A673 (cell line): ENCODE data around the gene SLC22A4. TPM values are rescaled to one million over a fixed set of nuclear protein-coding genes. Genes with fewer than 3 reads are reported as not detected.

Experiments
- BruUV-seq: library from RNA; stranded (reverse); fragments of 400-500 nt; replicated peaks from 2 replicates; lab custom pipeline; 2021; lab: Mats Ljungman, UMichigan
- CTCF ChIA-PET: fragments of 300-600 bp; sonication (Branson Sonifier 250); formaldehyde crosslinking; loops from one replicate; lab custom pipeline; 2022; ENCODE audit warnings: antibody characterized with exemption; lab: Charles Lee
- POLR2A ChIA-PET: fragments of 300-600 bp; sonication (Branson Sonifier 250); formaldehyde crosslinking; loops from one replicate; lab custom pipeline; 2022; ENCODE audit warnings: antibody characterized with exemption; ENCODE audit not compliant: low non-redundant PET; lab: Charles Lee
- DNase-seq: peaks from one replicate; pipeline ENCODE4 v3.0.0-alpha.2; 2015; ENCODE audit warnings: low spot score
- H3K27ac ChIP-seq: fragments of 200-600 bp; sonication (generic); 2 replicates; pipeline ENCODE4 v1.5.1; 2016; ENCODE audit warnings: mixed run types, low read depth, mild to moderate bottlenecking, mixed read lengths, antibody characterized with exemption, low read length; ENCODE audit not compliant: poor library complexity, severe bottlenecking
- H3K27me3 ChIP-seq: fragments of 200-600 bp; sonication (generic); replicated peaks from 2 replicates; pipeline ENCODE4 v1.6.1; 2017; ENCODE audit warnings: mixed run types, low read depth, mild to moderate bottlenecking, mixed read lengths, antibody characterized with exemption, low read length; ENCODE audit not compliant: insufficient read depth, poor library complexity
- H3K36me3 ChIP-seq: fragments of 200-600 bp; sonication (generic); 2 replicates; pipeline ENCODE4 v1.6.1; 2016; ENCODE audit warnings: mixed run types, mild to moderate bottlenecking, mixed read lengths, antibody characterized with exemption, low read length; ENCODE audit not compliant: insufficient read depth, poor library complexity, severe bottlenecking
- H3K4me1 ChIP-seq: fragments of 200-600 bp; sonication (generic); 2 replicates; pipeline ENCODE4 v1.6.1; 2017; ENCODE audit warnings: mixed run types, mild to moderate bottlenecking, mixed read lengths, antibody characterized with exemption, low read length; ENCODE audit not compliant: insufficient read depth, poor library complexity, severe bottlenecking
- H3K4me3 ChIP-seq: fragments of 200-600 bp; sonication (generic); 2 replicates; pipeline ENCODE4 v1.5.1; 2016; ENCODE audit warnings: low read depth, mixed run types, mild to moderate bottlenecking, mixed read lengths, low read length; ENCODE audit not compliant: poor library complexity, severe bottlenecking
- H3K9me3 ChIP-seq: fragments of 200-600 bp; sonication (generic); 2 replicates; pipeline ENCODE4 v1.6.1; 2016; ENCODE audit warnings: mixed run types, low read depth, mild to moderate bottlenecking, mixed read lengths, antibody characterized with exemption, low read length; ENCODE audit not compliant: poor library complexity, severe bottlenecking
- EZH2 ChIP-seq: fragments of 200-600 bp; sonication (generic); IDR thresholded peaks from 2 replicates; pipeline ENCODE4 v1.6.1; 2017; ENCODE audit warnings: borderline replicate concordance, low read depth, mild to moderate bottlenecking, mixed read lengths, antibody characterized with exemption, low read length; ENCODE audit not compliant: poor library complexity, severe bottlenecking
- intact Hi-C: fragments of 100-400 bp; cut with micrococcal nuclease; formaldehyde crosslinking; loops from one replicate; pipeline ENCODE4 v1.10.0; 2022; ENCODE audit not compliant: unreplicated experiment
- total RNA-seq: library from RNA; stranded (reverse); gene quantifications from 2 replicates; pipeline ENCODE4 v1.2.3, GENCODE V29; 2021
- TF ChIP-seq, protein P1 (sequence below): fragments of 300-800, 200-600 bp; sonication (generic); conservative IDR thresholded peaks from 2 replicates; pipeline ENCODE4 v1.5.1; 2017; ENCODE audit warnings: low read depth, mild to moderate bottlenecking, antibody characterized with exemption, low read length, moderate library complexity, mixed read lengths

The SLC22A4 gene
- total RNA-seq, 1 experiment from 2014 or later, result 0.99 TPM

DNA sequence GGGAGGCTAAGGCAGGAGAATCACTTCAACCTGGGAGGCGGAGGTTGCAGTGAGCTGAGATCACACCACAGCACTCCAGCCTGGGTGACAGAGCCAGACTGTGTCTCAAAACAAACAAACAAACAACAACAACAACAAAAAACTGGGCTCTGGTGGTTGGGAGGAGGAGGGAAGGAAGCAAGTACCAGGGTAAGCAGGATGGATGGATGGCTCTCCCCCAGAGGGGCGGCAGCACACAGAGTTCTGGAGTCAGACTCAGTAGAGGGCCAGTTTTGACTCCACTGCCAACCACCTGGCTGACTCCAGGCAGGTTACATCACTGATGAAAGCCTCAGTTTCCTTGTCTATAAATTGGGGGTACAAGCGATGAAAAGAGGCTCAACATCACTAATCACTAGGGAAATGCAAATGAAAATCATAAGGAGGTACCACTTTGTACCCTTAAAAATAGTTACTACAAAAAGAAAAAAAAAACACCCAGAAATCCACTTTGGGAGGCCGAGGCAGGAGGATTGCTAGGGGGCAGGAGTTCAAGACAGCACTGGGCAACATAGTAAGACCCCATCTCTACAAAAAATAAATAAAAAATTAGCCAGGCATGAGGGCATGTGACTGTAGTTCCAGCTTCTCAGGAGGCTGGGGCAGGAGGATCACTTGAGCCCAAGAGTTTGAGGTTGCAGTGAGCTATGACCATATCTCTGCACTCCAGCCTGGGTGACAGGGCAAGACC lies 3.2 kb downstream of the SLC22A4 start:
- intact Hi-C loops, result no loop called here
- no peaks in the 10 kb centered on the region for H3K27me3 ChIP-seq
- peaks cover 12% of the 10 kb centered on the region for H3K4me1 ChIP-seq
- no TSS peak for BruUV-seq
- H3K9me3 ChIP-seq, result no peaks in the 10 kb centered on the region
- no peaks in the 10 kb centered on the region for H3K36me3 ChIP-seq
- H3K27ac ChIP-seq, result no peak overlapping the region
- ChIA-PET POLR2A (no interaction called here), CTCF (no interaction called here)
- TF ChIP-seq EZH2, result no peak
- TF ChIP-seq, protein P1, sequence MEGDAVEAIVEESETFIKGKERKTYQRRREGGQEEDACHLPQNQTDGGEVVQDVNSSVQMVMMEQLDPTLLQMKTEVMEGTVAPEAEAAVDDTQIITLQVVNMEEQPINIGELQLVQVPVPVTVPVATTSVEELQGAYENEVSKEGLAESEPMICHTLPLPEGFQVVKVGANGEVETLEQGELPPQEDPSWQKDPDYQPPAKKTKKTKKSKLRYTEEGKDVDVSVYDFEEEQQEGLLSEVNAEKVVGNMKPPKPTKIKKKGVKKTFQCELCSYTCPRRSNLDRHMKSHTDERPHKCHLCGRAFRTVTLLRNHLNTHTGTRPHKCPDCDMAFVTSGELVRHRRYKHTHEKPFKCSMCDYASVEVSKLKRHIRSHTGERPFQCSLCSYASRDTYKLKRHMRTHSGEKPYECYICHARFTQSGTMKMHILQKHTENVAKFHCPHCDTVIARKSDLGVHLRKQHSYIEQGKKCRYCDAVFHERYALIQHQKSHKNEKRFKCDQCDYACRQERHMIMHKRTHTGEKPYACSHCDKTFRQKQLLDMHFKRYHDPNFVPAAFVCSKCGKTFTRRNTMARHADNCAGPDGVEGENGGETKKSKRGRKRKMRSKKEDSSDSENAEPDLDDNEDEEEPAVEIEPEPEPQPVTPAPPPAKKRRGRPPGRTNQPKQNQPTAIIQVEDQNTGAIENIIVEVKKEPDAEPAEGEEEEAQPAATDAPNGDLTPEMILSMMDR, result no peak
- DNase-seq, result no peak
- H3K4me3 ChIP-seq, result no peak overlapping the region

DNA sequence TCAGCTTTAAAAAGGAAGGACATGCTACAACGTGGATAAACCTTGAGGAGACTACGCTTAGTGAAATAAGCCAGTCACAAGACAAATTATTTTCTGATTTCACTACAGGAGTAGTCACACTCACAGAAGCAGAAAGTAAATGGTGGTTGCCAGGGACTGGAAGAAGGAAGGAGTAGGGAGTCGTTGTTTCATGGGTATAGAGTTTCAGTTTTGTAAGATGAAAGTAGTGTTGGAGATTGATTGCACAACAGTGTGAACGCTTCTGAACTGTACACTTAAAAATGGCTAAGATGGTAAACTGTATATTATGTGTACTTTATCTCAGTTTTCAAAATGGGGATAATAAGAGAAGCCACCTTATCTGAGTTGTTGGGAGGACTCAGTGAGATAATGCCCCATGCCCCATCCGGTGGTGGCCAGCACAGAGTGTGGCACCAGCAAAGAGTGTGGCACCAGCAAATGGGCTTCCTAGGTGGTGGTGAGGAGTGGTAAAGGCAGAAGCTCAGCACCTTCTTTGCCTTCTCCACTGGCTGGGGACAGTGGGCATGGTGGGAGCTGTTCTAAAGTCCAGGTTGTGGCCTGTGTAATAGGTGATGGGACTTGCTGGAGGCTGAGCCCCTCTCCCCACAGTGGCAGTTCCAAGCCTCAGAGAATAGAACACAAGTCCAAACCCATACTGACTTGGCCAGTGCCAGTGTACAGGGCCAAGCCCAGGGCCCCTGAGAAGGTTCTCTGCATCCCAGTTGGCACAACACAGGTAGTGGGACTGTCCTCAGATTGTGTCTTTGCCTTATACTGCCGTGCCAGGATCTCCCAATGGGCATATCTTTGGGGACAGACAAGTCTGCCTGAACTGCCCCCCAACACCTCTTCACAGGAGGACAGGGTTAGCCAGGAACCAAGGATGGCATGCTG lies 4.4 kb downstream of the SLC22A4 start:
- no peak overlapping the region for H3K27ac ChIP-seq
- H3K4me1 ChIP-seq, result peaks cover 5% of the 10 kb centered on the region
- TF ChIP-seq, protein P1, result no peak
- no peak for TF ChIP-seq EZH2
- H3K9me3 ChIP-seq, result no peaks in the 10 kb centered on the region
- no peaks in the 10 kb centered on the region for H3K36me3 ChIP-seq
- no peaks in the 10 kb centered on the region for H3K27me3 ChIP-seq
- CTCF ChIA-PET, result no interaction called here
- DNase-seq, result no peak
- POLR2A ChIA-PET, result no interaction called here
- no peak overlapping the region for H3K4me3 ChIP-seq
- intact Hi-C loops, result no loop called here
- BruUV-seq, result no TSS peak

DNA sequence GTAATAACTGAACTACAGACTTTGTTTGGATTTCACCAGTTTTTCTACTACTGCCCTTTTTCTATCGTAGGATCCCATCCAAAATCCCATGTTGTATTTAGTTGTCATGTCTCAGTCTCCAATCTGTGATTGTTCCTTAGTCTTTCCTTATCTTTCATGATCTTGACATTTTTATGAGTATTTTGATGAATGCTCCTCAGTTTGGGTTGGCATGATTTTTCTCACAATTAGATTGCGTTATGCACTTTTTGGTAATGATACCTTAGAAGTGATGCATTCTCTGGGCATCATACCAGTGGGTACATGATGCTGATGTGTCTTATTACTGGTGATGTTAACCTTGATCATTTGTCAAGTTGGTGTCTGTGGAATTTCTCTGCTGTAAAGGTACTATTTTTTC lies 5.7 kb downstream of the SLC22A4 start:
- Histone ChIP-seq H3K4me3 (no peak overlapping the region), H3K4me1 (peaks cover 3% of the 10 kb centered on the region), H3K27ac (no peak overlapping the region), H3K27me3 (no peaks in the 10 kb centered on the region), H3K9me3 (no peaks in the 10 kb centered on the region), H3K36me3 (no peaks in the 10 kb centered on the region)
- ChIA-PET CTCF (no interaction called here), POLR2A (no interaction called here)
- TF ChIP-seq, protein P1, result no peak
- TF ChIP-seq EZH2, result no peak
- no TSS peak for BruUV-seq
- no peak for DNase-seq
- intact Hi-C loops, result no loop called here
